Measurements from ENCODE around the gene MOB3B.
"Not testable (repeated sequence)": the region's sequence is repeated elsewhere in the genome, so short reads cannot be mapped to it uniquely, and the experiment has no call there.

Gene MOB3B

GRCh38 chr9:27519466-27520465 is 9.8 kb downstream of the MOB3B start:
- DNase-seq (ENCODE audit: low read depth in 1 of 2, low spot score in 1 of 2) = no peak

DNA sequence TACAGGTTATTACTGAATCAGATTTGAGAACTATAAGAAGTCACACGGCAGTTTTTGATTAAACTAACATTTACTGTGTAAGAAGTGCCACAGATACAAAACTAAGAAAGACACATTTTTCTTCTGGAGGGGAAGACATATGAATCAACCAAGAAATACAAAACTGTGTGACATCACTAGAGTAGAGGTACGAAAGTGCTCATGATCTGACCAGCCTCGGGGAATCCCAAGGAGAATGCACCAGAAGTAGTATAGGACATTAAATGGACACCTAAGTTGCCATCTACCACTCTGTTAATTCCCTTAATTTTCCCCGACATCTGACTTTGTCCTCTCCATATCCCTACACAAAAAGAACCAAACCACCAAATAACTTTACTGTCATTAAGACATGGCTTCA is 10.8 kb downstream of the MOB3B start:
- DNase-seq (ENCODE audit: low read depth in 1 of 2, low spot score in 1 of 2) = no peak

DNA sequence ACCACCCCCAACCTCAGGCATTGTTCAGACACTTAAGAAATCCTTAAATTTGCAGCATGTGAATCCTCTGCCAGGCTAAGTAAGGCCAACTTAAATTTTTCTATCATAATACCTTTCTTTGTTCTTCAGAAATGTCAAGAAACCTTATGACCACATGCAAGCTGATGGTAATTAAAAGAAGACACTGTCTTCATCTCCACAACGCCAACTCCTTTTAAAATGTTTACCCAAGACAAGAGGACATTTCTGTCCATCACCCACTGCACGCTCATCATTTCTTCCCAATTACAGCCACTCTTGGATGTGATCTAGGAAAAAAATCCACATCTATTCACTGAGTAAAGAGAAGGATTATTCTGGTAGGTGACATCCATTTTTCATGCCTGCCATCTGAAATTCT is 11.6 kb downstream of the MOB3B start:
- DNase-seq (ENCODE audit: low read depth in 1 of 2, low spot score in 1 of 2) = no peak

DNA sequence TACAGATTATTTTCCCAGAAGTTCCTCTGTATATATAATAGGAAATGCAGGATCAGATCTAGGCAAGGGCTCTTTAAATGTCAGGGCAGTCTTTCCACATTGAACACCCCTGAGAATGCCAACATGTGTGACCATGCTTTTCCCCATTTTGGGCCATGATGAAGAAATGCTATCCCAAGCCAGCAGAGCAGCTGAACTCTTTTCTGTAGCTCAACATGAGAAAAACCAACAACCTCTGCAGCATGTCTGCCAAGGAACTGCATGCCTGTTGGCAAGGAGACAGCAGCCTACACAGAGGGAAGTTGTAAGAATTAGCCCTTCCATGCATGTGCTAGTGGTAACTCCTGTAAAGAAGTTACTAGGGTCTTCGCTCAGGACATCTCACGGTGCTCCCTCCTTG is 15.1 kb downstream of the MOB3B start:
- DNase-seq (ENCODE audit: low read depth in 1 of 2, low spot score in 1 of 2) = no peak

DNA sequence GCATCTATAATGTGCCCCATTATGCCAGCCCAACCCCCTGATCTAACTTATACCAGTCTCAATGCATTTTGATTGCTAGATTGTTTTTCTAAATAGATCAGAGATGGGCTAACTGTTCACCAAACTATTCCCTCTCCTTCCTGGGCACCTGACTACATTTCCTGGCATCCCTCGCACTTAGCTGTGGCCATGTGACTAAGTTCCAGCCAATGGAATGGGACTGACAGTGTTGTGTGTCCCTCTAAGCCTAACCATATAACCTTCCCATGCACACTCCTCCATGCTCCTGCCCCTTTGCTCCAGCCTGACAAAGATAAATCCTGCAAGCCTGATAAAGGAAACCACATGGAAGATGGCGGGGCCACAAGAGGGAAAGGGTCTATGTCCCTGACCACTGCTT is 17.8 kb downstream of the MOB3B start:
- DNase-seq (ENCODE audit: low read depth in 1 of 2, low spot score in 1 of 2) = no peak

DNA sequence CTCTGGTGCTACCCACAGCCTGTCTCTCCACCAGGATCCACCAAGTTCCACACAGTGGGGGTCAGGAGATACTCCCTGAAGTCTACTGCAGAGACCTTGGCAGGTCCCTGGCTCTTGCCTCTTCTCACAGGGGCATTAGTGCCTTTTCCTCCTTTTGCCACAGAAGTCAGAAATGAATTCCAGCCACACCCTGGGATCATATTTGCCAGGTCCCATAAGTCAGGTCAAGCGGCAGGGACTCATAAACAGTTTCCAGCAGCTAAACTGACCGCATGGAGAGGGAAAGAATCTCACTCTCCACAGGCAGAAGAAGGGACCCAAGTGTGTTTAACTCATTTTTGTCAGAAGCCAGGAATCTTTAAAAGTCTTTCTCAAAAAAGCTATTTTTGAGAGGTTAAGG is 18.8 kb downstream of the MOB3B start:
- no peak for DNase-seq (ENCODE audit: low read depth in 1 of 2, low spot score in 1 of 2)

DNA sequence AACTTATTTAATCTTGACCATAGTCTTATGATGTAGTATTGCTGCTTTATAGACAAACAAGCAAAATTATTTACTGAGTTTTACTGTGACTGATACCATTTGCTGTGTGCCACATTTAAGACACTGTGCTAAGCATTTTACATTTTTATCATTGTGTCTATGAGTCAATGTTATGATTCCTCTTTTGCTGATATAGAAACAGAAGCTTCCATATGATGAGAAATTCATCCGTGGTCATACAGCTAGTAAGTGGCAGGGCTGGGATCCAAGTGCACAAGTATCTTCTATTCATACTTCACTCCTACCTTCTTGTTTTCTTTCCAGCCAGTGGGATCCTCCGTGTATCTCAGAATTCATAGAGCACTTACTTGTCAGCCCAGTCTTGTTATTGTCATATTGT is 22.6 kb downstream of the MOB3B start:
- DNase-seq (ENCODE audit: low read depth in 1 of 2, low spot score in 1 of 2) = no peak

GRCh38 chr9:27505744-27506161 is 23.9 kb downstream of the MOB3B start:
- DNase-seq (ENCODE audit: low read depth in 1 of 2, low spot score in 1 of 2) = no peak

GRCh38 chr9:27504259-27504658 is 25.4 kb downstream of the MOB3B start:
- DNase-seq (ENCODE audit: low read depth in 1 of 2, low spot score in 1 of 2) = no peak

DNA sequence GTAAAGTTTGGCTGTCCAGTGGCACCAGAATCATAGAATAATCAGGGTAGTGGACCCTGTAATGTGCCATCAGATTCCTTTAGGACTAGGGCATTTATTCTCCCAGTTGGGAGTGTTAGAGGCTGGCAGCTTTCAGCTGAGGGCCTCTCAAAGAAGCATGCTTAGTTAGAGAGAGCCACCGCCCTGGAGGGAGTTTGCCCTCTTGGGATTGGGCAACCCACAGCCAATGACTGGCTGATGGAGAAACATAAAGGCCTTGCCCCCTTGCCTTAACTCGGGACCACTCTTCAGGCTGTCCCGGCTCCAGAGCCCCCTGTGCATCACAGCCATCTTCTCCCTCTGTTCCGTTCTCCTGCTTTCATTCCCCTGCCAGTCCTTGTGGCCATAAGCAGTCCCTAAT is 26.0 kb downstream of the MOB3B start:
- DNase-seq (ENCODE audit: low read depth in 1 of 2, low spot score in 1 of 2) = no peak

GRCh38 chr9:27500902-27501301 is 28.7 kb downstream of the MOB3B start:
- not testable (repeated sequence) for DNase-seq (ENCODE audit: low read depth in 1 of 2, low spot score in 1 of 2)

DNA sequence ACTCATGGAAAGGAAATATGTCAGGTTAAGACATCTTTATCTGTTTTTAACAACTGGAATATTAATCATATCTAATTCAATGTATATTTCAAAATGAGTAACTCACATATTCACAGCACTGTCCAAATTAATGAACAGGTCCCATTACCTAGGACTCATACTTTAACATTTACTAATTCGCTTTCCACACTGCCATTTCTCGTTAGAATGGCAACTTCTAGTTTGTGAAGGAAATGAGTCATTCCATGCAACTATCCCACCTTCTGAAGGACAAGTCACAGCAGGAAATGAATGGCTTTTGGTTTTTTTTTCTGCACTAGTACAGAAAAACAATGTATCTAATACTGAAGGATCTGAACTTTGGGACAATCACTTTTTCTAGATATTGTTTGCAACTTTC is 30.2 kb downstream of the MOB3B start:
- DNase-seq (ENCODE audit: low read depth in 1 of 2, low spot score in 1 of 2) = no peak

DNA sequence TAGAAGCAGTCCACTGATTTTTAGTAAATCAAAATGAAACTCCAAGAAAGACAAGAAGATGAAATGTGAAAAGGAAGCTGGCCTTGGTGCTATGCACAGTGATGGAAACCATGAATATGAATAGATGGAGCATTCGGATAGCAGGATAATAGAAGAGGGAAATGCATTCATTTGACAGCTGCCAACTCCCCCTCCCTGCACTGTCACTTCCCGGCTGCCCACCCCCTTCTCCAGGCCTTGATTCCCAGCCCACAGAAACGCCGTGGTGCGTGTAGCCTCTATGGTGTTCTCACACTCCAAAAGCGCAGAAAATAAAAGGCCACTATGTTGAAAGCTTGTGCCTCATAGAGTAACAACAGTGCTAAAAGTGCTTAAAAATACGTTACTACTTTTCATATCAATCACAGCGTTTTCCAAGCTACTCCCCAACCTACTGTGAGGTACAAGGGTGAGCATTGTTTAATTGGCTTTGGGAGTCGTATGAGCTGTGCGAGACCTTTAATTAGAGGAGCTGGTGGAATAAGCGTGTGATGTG is 31.7 kb downstream of the MOB3B start:
- no peak for DNase-seq (ENCODE audit: low read depth in 1 of 2, low spot score in 1 of 2)

DNA sequence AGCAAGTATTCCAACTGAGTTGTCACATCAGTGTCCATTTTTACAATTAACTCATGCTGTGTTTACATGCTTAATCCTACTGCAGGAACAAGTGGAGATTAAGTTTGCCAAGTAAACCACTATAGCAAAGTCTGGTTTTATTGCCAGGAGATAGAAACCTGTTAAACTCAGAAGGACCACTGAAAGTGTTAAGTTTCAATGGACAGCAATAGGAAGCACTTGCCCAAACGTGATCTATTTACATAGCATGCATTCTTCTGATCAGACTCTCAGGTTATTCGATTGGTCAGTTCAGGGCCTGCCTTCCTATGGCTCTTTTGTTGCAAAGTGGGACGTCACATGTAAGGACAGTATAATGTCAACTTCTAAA is 33.5 kb downstream of the MOB3B start:
- no peak for DNase-seq (ENCODE audit: low read depth in 1 of 2, low spot score in 1 of 2)

GRCh38 chr9:27495480-27496134 is 34.0 kb downstream of the MOB3B start:
- no peak for DNase-seq (ENCODE audit: low read depth in 1 of 2, low spot score in 1 of 2)

DNA sequence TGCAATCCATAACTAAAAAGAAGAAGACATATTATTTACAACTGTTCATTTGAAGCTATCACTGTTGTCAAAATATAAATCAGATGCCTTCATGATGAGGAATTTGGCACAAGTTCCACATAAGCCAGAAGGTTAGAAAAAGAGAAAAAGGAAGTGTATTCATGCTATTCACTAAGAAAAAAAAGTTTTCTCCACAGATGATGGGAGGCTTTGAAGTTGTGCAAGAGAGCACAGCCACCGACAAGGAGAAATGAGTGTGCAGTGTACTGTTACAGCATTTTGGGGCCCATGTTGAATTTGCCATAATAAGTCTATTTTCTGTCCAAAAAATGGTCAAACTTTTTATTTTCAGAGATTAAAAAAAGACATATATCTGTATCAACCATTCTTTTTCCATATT is 38.5 kb downstream of the MOB3B start:
- DNase-seq (ENCODE audit: low read depth in 1 of 2, low spot score in 1 of 2) = no peak

GRCh38 chr9:27489087-27489876 is 40.3 kb downstream of the MOB3B start:
- DNase-seq (ENCODE audit: low read depth in 1 of 2, low spot score in 1 of 2) = no peak

DNA sequence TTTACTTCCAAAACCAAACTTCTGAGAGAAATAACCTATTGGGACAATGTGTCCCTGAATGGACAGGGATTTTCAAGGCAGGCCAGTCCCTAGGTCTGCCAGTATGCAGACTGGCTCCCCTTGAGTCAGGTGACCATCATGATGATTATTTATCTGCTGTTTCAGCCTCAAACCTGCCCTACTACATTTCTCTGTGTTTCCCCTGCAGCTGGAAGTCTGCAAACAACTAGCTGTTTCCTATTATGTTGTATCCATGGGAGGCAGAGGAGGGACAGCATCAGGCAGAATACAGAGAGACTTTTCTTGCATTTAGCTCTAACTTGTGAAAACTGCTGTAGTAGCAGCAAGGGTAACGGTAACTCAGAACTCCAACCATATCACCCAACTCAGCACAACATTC is 41.7 kb downstream of the MOB3B start:
- no peak for DNase-seq (ENCODE audit: low read depth in 1 of 2, low spot score in 1 of 2)

DNA sequence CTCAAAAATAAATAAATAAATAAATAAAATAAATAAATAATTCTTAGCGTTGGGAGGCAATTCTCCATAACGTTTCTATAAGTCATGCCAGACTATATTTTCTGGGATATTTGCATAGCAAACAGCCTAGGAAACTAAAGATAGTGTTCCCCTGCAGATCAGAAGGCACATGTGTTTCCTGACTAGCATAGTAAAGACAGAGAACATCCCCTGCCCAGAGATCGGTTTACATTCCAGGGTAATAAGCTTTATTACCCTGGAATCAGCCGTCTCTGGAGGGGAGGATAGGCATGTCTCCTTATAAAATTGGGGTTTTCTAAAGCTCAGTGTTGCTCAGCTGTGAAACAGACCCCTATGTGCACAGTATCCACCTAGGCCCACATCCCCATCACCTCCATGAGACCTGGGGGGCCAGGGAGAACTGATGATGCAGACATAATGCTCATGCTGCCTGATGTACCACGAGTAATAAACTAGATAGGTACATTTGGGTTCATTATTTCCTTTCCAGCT is 42.4 kb downstream of the MOB3B start:
- DNase-seq (ENCODE audit: low read depth in 1 of 2, low spot score in 1 of 2) = no peak

DNA sequence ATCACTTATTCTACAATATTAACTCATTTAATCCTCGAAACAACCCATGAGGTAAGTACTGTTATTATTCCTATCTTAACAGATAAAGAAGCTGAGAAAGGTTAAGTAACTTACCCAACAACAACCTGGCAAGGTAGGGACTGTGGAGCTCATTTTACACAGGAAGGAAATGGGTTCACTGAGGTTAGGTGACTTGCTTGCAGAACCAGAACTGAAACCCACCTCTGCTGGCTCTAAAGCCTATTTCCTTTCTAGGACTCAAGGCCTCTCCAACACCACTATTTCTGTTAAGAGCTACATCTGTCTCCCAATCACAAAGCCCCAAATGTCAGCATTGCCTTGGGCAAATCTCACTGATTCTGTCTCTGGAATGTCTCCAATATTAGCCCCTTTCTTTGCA is 44.5 kb downstream of the MOB3B start:
- DNase-seq (ENCODE audit: low read depth in 1 of 2, low spot score in 1 of 2) = no peak

GRCh38 chr9:27483576-27483975 is 46.0 kb downstream of the MOB3B start:
- no peak for DNase-seq (ENCODE audit: low read depth in 1 of 2, low spot score in 1 of 2)
